Upper lobe of left lung (tissue), 4 donors: ENCODE measurements around the gene TOPBP1.

Experiments
- CTCF ChIP-seq, 6 experiments: fragments of 450-650 bp in 4 of 6; fragments of 200-600 bp in 2 of 6; sonication (generic) in 2 of 6; IDR thresholded peaks; one replicate each; pipeline ENCODE4 v1.5.1; 2016 to 2019; ENCODE audit warnings: antibody characterized with exemption in 6 of 6
- EP300 ChIP-seq, 4 donors: sonication (generic); formaldehyde crosslinking; IDR thresholded peaks; one replicate each; pipeline ENCODE4 v1.5.1; 2017; ENCODE audit warnings: antibody characterized with exemption in 4 of 4, control low read depth in 2 of 4
- POLR2AphosphoS5 ChIP-seq, 2 donors: sonication (generic); formaldehyde crosslinking; IDR thresholded peaks; one replicate each; pipeline ENCODE4 v1.5.1; 2017; ENCODE audit warnings: antibody characterized with exemption in 2 of 2

- TF ChIP-seq CTCF (IDR thresholded peaks at IDR 0.05) (no peak), EP300 (IDR thresholded peaks at IDR 0.05) (no peak), POLR2AphosphoS5 (IDR thresholded peaks at IDR 0.05) (no peak)
These were observed 49.3 kb upstream of the TOPBP1 start for GRCh38 chr3:133711013-133711412.
